Thyroid gland (tissue), 4 donors: ENCODE measurements around the gene TMEM52. TPM values are rescaled to one million over a fixed set of nuclear protein-coding genes. Genes with fewer than 3 reads are reported as not detected.

Experiments used
- DNase-seq, 2 donors: peaks; one replicate each; pipeline ENCODE4 v3.0.0-alpha.2; 2019
- H3K27ac ChIP-seq, 3 donors: fragments of 200-600 bp; sonication (generic); 1 replicate in 2 of 3; 2 replicates in 1 of 3; pipeline ENCODE4 v1.5.1; 2016 to 2019; ENCODE audit warnings: mild to moderate bottlenecking in 1 of 3, moderate library complexity in 1 of 3
- H3K27me3 ChIP-seq: fragments of 200-600 bp; sonication (generic); one replicate; pipeline ENCODE4 v1.5.1; 2019
- H3K36me3 ChIP-seq, 2 donors: fragments of 200-600 bp; sonication (generic); one replicate each; pipeline ENCODE4 v1.5.1; 2016 to 2019
- H3K4me1 ChIP-seq, 2 donors: fragments of 200-600 bp; sonication (generic); one replicate each; pipeline ENCODE4 v1.5.1; 2017 to 2019
- H3K4me3 ChIP-seq, 3 donors: fragments of 200-600 bp; sonication (generic); replicated peaks in 1 of 3; 1 replicate in 2 of 3; 2 replicates in 1 of 3; pipeline ENCODE4 v1.5.1; 2016; ENCODE audit warnings: mild to moderate bottlenecking in 1 of 3
- H3K9me3 ChIP-seq: fragments of 200-600 bp; sonication (generic); one replicate; pipeline ENCODE4 v1.5.1; 2017
- POLR2A ChIP-seq, 2 donors: fragments of 450-650 bp; IDR thresholded peaks; one replicate each; pipeline ENCODE4 v1.6.1; 2017; ENCODE audit warnings: antibody characterized with exemption in 2 of 2, mild to moderate bottlenecking in 2 of 2, moderate library complexity in 1 of 2
- whole genome bisulfite sequencing, 2 donors: methylation state at CpG; one replicate each; pipeline ENCODE4 v1.1.5; 2017; 5-methylcytosine and 5-hydroxymethylcytosine counted together
- intact Hi-C: fragments of 100-400 bp; cut with DNase I; formaldehyde crosslinking; loops from one replicate; pipeline ENCODE4 v1.15.1; 2023
- total RNA-seq, 4 donors: library from RNA; depleted of rRNA; stranded (reverse); fragments of >200 nt; gene quantifications; one replicate each; pipeline ENCODE4 v1.2.3, GENCODE V29; 2016
- TF ChIP-seq, protein P1 (sequence below), 6 experiments: fragments of 200-600 bp in 3 of 6; fragments of 450-650 bp in 3 of 6; sonication (generic) in 3 of 6; IDR thresholded peaks; one replicate each; pipeline ENCODE4 v1.5.1; 2016 to 2019; ENCODE audit warnings: antibody characterized with exemption in 6 of 6, mild to moderate bottlenecking in 2 of 6, inconsistent platforms in 1 of 6, moderate library complexity in 1 of 6

Gene TMEM52
- total RNA-seq, 4 donors from 2014 or later = not detected

DNA sequence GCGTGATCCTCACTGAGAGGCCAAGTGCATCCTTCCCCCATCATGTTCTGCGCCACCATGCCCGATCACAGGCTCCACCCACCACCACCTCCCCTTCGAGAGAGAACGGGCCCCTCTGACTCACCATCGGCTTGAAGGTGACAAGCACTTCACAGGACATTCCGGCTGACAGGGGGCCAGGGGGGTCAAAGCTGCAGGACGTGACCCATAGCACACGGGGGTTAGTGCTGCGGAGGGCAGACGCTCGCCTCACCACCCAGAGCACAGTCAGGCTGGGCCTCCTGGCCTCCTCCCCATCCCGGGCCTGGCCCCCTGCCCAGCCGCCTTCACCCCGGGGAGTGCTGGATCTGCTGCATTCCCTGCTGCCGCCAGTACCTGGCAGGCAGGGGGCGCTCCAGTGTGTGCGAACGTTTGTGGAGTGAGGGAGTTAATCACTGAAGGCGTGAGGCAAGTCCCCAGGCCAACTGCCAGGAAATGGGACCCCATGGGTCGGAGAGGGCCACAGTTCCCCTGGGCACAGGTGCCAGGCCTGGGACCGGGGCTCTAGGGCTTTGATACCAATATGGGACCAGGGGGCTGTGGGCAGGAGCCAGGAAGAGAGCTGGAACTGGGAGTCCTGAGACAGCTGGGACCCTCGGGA is 40.9 kb upstream of the TMEM52 start:
- no peak overlapping the region for H3K4me3 ChIP-seq
- intact Hi-C loops = loop anchor here (5.0 kb wide), 1 partner anchor 82 kb away; no protein-coding TSS in a partner anchor
- H3K27ac ChIP-seq = no peak overlapping the region
- H3K27me3 ChIP-seq = no peaks in the 10 kb centered on the region
- peak; percentile 87 to 89 for DNase-seq
- H3K4me1 ChIP-seq = peaks cover 0 to 10% of the 10 kb centered on the region in 2 donors
- 13 to 16% methylated on average over 15 to 17 of the region's 23 CpGs for WGBS, 2 donors
- H3K9me3 ChIP-seq = no peaks in the 10 kb centered on the region
- TF ChIP-seq, protein P1, sequence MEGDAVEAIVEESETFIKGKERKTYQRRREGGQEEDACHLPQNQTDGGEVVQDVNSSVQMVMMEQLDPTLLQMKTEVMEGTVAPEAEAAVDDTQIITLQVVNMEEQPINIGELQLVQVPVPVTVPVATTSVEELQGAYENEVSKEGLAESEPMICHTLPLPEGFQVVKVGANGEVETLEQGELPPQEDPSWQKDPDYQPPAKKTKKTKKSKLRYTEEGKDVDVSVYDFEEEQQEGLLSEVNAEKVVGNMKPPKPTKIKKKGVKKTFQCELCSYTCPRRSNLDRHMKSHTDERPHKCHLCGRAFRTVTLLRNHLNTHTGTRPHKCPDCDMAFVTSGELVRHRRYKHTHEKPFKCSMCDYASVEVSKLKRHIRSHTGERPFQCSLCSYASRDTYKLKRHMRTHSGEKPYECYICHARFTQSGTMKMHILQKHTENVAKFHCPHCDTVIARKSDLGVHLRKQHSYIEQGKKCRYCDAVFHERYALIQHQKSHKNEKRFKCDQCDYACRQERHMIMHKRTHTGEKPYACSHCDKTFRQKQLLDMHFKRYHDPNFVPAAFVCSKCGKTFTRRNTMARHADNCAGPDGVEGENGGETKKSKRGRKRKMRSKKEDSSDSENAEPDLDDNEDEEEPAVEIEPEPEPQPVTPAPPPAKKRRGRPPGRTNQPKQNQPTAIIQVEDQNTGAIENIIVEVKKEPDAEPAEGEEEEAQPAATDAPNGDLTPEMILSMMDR (IDR thresholded peaks at IDR 0.05) = peak; percentile 51 to 88 (median 70)
- no peak for TF ChIP-seq POLR2A (IDR thresholded peaks at IDR 0.05)
- H3K36me3 ChIP-seq = no peaks in the 10 kb centered on the region

DNA sequence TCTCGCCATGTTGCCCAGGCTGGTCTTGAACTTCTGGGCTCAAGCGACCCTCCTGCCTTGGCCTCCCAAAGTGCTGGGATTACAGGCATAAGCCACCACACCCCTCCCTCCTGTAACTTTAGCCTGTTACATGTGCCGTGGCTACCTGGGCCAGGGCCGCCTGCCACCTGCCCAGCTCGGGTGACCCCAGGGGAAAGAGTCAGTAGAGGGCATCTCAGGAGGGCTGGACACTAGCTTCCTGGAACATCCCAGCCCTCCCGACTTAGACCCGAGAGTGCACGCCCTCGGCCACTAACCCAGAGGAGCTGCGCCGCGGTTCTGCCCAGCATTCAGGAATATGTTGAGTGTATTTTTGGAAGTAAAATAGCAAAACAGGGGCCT is 40.4 kb upstream of the TMEM52 start:
- Histone ChIP-seq H3K9me3 (no peaks in the 10 kb centered on the region), H3K36me3 (no peaks in the 10 kb centered on the region), H3K27ac (no peak overlapping the region), H3K27me3 (no peaks in the 10 kb centered on the region), H3K4me1 (peaks cover 0 to 10% of the 10 kb centered on the region in 2 donors), H3K4me3 (no peak overlapping the region)
- 83 to 91% methylated on average over 12 of the region's 12 CpGs for WGBS, 2 donors
- intact Hi-C loops = no loop called here
- DNase-seq = no peak
- TF ChIP-seq, protein P1 (IDR thresholded peaks at IDR 0.05) = no peak
- no peak for TF ChIP-seq POLR2A (IDR thresholded peaks at IDR 0.05)

DNA sequence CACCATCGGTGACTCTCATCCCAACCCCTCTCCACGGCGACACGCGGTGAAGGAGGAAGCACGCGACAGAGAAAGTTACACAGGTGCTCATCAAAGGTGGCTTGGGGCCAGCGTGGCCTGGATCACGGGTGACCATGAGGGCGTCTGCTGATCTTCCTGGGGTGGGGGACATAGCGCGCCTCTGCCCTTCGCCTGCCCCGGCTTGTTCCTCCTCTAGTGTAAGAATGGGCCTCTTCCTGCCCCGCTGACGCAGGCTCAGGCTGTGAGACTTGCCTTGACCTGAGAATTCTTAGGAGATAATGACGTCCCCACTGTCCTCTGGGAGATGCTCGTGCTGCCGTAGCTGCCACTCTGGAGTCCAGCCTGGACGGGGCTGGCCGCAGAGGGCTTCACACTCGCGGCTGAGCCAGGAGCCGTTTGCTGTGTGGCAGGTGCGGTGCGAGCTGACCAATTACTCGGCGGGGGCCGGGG is 39.0 kb upstream of the TMEM52 start:
- no peaks in the 10 kb centered on the region for H3K9me3 ChIP-seq
- H3K36me3 ChIP-seq = no peaks in the 10 kb centered on the region
- TF ChIP-seq, protein P1 (IDR thresholded peaks at IDR 0.05) = no peak
- no peak for TF ChIP-seq POLR2A (IDR thresholded peaks at IDR 0.05)
- intact Hi-C loops = no loop called here
- no peak for DNase-seq
- peaks cover 0 to 10% of the 10 kb centered on the region in 2 donors for H3K4me1 ChIP-seq
- no peak overlapping the region for H3K27ac ChIP-seq
- H3K4me3 ChIP-seq = no peak overlapping the region
- no peaks in the 10 kb centered on the region for H3K27me3 ChIP-seq
- 82 to 88% methylated on average over 28 of the region's 29 CpGs for WGBS, 2 donors

DNA sequence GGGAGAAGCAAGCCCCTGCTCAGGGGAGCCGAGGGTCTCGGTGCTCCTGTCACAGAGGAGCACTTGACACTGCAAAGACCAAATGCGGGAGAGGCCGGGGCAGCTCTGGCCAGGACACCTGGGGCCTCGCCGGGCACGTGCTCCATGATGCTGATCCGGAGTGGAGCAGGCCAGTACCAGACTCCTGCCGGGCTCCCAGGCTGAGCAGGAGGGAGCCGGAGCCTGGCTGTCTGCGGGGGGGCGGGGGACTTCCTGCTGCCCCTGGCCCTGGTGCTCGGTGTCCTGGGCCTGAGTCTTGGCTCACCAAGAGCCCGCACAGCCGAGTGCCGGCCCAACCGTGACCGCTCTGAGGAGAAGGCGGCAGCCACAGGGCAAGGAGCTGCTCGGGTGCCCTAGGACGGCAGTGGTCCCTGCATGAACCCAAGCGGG is 38.5 kb upstream of the TMEM52 start:
- Histone ChIP-seq H3K4me1 (peaks cover 0 to 10% of the 10 kb centered on the region in 2 donors), H3K27me3 (no peaks in the 10 kb centered on the region), H3K36me3 (no peaks in the 10 kb centered on the region), H3K27ac (no peak overlapping the region), H3K4me3 (no peak overlapping the region), H3K9me3 (no peaks in the 10 kb centered on the region)
- WGBS, 2 donors = 41 to 46% methylated on average over 9 to 10 of the region's 22 CpGs
- peak; percentile 67 to 83 for DNase-seq
- intact Hi-C loops = no loop called here
- TF ChIP-seq, protein P1 (IDR thresholded peaks at IDR 0.05) = no peak
- TF ChIP-seq POLR2A (IDR thresholded peaks at IDR 0.05) = no peak
